Caki2 (cell line): Measurements from ENCODE around the gene BRD3OS. TPM values are rescaled to one million over a fixed set of nuclear protein-coding genes. Genes with fewer than 3 reads are reported as not detected.
"Not testable (repeated sequence)": the region's sequence is repeated elsewhere in the genome, so short reads cannot be mapped to it uniquely, and the experiment has no call there.

Experiments used
- DNase-seq: peaks from one replicate; pipeline ENCODE4 v3.0.0-alpha.2; 2015; ENCODE audit warnings: low read depth
- in situ Hi-C: cut with HindIII; loops from 2 replicates; pipeline ENCODE4 v1.10.0; 2016; ENCODE audit warnings: low sequenced_read_pairs, low pct_unique_long_range_greater_than_20kb, mixed read lengths
- total RNA-seq: library from RNA; depleted of rRNA; stranded (reverse); fragments of >200 nt; shearing (Covaris generic); gene quantifications from 2 replicates; pipeline ENCODE4 v1.2.3, GENCODE V29; 2014; ENCODE audit warnings: low replicate concordance; rRNA removed

The BRD3OS gene
- total RNA-seq, 1 experiment from 2014 or later, result 27.1 TPM

- in situ Hi-C loops, result no loop called here
- no peak for DNase-seq
Measured at GRCh38 chr9:134066526-134066912, 41.2 kb downstream of the BRD3OS start.

- in situ Hi-C loops, result no loop called here
- DNase-seq, result peak; percentile 36
Measured at GRCh38 chr9:134066913-134067851, 41.9 kb downstream of the BRD3OS start.

DNA sequence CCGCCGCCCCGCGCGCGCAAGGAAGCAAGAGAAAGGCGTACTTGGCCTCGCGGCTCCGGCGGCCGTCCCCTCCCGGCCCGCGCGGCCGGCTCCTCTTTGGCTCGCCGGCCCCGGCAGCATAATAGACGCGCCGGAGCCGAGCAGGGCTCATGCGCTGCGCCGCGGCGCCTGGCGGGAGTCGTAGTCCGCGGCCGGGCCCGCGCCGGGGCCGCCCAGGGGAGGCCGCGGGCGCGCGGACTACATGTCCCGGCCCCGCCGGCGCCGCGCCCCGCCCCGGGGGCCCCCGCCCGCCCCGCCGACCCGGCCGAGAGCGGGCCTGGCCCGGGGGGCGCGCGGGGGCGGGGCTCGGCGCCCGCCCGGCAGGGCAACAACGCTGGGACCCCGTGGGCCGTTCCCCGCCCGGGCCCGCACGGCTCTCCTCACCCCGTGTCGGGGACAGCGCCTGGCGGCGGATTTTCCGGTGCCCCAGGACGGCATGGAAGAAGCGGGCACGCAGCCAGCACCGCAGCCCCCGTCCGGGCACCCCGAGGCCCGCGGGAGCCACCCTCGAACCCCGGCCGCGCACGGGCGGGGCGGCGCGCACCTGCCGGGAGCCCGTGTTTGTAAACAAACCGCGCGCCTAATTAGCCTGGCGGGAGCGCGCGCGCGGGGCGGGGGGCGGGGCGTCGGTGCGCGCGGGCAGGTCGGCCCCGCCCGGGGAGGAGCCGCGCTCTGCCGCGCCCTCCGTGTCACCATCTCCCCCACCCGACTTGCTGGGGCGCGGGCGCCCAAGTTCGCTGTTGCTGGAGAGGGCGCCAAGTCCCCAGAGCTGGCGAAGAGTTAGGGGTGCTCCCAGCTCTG is 42.8 kb downstream of the BRD3OS start, which contains the start of gene BRD3:
Gene BRD3 (minus strand): TSS at position 123 of the 840 bp plus-strand sequence. CDS start 14,549 bp downstream, outside the sequence.
- DNase-seq, result peak; percentile 82
- in situ Hi-C loops, result no loop called here

DNA sequence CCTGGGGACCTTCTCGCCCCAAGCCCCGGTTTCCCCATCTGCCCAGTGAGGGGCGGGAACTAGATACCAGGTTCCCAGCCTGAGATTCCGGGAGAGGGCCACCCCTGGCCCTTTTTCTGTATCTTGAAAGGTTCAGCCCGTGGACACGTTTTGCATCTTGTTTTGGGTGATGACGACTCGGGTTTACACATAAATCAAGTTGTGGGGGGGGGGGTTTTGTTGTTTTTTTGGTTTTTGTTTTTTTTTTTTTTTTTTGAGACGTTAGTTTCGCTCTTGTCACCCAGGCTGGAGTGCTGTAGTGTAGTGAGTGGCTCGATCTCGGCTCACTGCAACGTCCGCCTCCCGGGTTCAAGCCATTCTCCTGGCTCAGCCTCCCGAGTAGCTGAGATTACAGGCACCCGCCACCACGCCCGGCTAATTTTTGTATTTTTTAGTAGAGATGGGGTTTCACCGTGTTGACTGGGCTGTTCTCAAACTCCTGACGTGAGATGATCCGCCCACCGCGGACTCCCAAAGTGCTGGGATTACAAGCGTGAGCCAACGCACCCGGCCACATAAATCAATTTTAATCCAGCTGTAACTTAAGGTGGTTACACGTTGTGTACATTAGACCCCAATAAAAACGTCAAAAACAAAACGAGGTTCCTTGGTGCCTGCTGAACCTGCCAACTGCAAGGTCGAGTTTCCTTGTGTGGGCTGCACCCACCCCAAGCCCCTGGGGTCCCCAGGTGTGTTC is 43.6 kb downstream of the BRD3OS start:
- DNase-seq, result no peak
- in situ Hi-C loops, result no loop called here

DNA sequence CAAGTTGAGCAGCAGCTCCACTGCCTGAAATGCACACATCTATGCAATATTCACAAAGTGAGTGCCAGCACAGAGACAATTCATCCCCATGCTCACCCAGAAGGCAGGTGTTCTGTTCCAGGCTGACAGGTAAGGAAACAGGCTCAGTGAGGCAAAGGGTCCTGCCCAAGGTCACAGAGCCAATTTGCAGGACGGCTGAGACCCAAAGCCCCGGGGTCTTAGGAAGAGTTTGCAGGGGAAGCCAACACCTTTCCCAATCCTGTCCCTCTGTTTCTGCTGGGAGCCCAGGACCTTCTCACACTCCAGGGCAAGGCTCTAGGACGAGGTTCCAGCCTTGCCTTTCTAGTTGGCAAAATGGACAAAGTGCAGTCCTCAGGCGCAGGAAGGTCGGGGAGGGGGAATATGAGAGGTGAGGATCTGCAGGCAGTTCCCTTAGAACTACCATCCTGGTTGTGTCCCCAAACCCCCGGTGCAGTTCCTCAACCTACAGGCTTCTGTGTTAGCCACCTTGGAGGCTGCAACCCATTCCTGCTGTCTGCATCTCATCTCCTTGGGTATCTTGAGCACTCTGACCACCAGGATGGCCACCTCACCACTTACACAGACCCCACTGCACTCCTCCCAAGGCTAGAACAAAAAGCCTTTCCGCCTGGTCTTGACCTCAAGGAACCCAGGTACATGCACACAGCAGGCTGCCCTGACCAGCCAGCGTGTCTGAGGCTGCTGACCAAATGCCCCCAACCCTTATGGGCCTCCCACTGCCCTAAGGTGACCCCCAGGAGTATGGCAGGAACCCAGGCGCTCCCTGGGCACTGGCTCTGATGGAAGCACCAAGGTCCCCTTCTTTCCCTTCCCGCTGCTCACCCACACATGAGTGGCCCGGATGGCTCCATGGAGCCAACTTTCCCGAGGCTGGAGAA is 44.5 kb downstream of the BRD3OS start:
- in situ Hi-C loops, result no loop called here
- no peak for DNase-seq

DNA sequence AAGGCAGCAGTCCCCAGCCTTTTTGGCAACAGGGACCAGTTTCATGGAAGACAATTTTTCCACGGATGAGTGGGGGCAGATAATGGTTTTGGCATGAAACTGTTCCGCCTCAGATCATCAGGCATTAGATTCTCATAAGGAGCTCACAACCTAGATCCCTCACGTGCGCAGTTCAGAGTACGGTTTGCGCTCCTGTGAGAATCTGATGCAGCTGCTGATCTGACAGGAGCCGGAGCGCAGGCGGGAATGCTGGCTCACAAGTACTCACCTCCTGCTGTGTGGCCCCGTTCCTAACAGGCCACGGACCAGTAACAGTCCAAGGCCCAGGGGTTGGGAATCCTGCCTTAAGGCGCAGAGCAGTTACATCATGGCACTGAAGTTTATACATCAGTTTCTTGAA is 45.9 kb downstream of the BRD3OS start:
- no peak for DNase-seq
- in situ Hi-C loops, result no loop called here

GRCh38 chr9:134072683-134073082 is 47.4 kb downstream of the BRD3OS start:
- in situ Hi-C loops, DNase-seq: not testable (repeated sequence)

DNA sequence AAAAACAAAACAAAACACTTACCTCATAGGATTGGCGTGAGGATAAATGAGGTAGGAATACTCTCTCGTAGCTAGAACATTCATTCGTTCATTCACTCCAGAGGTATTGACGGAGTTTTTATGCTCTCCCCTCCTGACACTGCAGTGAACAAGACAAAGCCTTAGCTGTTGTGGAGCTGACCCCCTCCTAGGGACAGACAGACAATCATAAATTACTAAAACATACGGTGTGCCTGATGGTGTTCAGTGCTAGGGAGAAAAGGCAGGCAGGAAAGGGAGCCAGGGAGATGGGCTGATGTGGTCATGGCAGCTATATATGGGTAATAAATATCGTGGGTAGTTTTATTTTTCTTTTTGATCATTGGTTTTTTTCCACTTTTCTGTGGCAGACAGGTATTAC is 48.2 kb downstream of the BRD3OS start:
- no peak for DNase-seq
- in situ Hi-C loops, result no loop called here

DNA sequence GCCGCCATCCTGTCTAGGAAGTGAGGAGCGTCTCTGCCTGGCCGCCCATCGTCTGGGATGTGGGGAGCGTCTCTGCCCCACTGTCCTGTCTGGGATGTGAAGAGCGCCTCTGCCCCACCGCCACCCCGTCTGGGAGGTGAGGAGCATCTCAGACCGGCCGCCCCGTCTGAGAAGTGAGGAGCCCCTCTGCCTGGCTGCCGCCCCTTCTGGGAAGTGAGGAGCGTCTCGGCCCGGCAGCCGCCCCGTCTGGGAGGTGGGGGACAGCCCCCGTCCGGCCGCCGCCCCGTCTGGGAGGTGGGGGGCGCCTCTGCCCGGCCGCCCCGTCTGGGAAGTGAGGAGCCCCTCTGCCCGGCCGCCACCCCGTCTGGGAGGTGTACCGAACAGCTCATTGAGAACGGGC is 50.4 kb downstream of the BRD3OS start:
- in situ Hi-C loops, DNase-seq: not testable (repeated sequence)

GRCh38 chr9:134076644-134077043 is 51.4 kb downstream of the BRD3OS start:
- in situ Hi-C loops, result no loop called here
- no peak for DNase-seq

Other genes with a start within 250 kb of the BRD3OS start
- 24.3 and 25.1 TPM in 2 replicates for gene VAV2, start 33.2 kb upstream of the BRD3OS start, total RNA-seq
- 1.3 and 2.9 TPM in 2 replicates for gene BRD3, start 42.5 kb downstream of the BRD3OS start, total RNA-seq
- gene WDR5, start 110.6 kb downstream of the BRD3OS start, total RNA-seq, result 18.3 and 24.9 TPM in 2 replicates
- not detected in 2 replicates for gene RNU6ATAC, start 139.1 kb downstream of the BRD3OS start, total RNA-seq